ENCODE results near the gene PDE6A. TPM values are rescaled to one million over a fixed set of nuclear protein-coding genes. Genes with fewer than 3 reads are reported as not detected.

The PDE6A gene
- total RNA-seq, 1 experiment from 2014 or later: 2.6 TPM

DNA sequence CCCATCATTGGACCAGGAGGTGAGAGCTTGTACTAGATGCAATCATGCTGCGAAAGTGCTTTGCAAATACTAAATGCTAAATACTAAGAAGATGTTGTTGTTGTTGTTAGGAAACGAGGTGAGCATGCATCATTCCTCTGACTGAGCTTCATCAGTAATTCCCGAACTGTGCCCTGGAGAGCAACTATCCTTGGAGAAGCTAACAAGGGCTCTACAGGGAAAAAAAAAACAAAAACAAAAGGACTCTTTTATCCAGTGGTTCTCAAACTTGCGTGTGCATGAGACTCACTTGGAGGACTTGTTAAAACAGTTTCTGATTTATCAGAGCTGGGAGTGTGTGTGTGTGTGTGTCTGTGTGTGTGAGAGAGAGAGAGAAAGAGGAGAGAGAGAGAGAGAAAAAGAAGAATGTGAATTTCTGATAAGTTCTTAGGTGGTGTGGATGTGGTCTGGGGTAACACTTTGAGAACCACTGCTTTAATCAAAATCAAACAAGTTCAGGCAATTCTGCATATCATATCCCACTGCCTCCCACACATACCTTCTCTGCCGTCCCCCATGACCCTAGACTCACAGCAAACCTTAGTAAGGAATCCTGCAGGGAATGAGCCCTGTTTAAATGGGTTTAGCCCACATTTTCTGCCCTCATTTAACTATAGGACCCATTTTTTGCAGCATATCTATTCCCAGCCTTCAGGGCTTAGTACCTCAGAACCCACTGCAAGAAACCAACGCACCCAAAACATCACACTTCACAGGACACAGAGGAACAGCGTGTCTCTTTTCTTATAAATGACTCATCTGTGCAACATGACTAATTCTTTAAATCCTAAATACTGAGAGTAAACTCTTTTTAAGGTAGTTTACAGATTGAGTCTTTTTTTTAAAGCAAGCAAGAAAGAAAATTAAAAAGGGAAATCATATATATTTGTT lies 48.9 kb downstream of the PDE6A start:
- no peak for DNase-seq
- Mint-ChIP-seq H3K4me3 (ENCODE audit: unreplicated experiment) (no peak overlapping the region), H3K27me3 (ENCODE audit: insufficient read depth, unreplicated experiment) (no peaks in the 10 kb centered on the region), H3K4me1 (ENCODE audit: low read depth, unreplicated experiment) (no peaks in the 10 kb centered on the region), H3K36me3 (ENCODE audit: insufficient read depth, unreplicated experiment) (no peaks in the 10 kb centered on the region), H3K9me3 (ENCODE audit: unreplicated experiment) (no peaks in the 10 kb centered on the region), H3K27ac (ENCODE audit: unreplicated experiment) (no peak overlapping the region)
- Histone ChIP-seq H3K36me3 (ENCODE audit: control insufficient read depth, insufficient read depth, low read length) (no peaks in the 10 kb centered on the region), H3K4me3 (ENCODE audit: low read depth, low read length) (no peak overlapping the region), H3K4me1 (no peaks in the 10 kb centered on the region), H3K9me3 (no peaks in the 10 kb centered on the region), H3K27me3 (replicated peaks; ENCODE audit: control insufficient read depth, insufficient read depth, low read length) (no peaks in the 10 kb centered on the region)
- no TSS peak for BruUV-seq (replicated peaks)
- ChIA-PET CTCF (interaction anchor here (0.6 to 0.9 kb wide), 2 partner anchors 49 to 67 kb away, joined by 4 to 5 read pairs; no protein-coding TSS in a partner anchor), POLR2A (interaction anchor here (0.7 kb wide), 1 partner anchor 65 kb away, joined by 3 read pairs; the partner anchor contains the start of gene SLC26A2)
- TF ChIP-seq, protein P1, sequence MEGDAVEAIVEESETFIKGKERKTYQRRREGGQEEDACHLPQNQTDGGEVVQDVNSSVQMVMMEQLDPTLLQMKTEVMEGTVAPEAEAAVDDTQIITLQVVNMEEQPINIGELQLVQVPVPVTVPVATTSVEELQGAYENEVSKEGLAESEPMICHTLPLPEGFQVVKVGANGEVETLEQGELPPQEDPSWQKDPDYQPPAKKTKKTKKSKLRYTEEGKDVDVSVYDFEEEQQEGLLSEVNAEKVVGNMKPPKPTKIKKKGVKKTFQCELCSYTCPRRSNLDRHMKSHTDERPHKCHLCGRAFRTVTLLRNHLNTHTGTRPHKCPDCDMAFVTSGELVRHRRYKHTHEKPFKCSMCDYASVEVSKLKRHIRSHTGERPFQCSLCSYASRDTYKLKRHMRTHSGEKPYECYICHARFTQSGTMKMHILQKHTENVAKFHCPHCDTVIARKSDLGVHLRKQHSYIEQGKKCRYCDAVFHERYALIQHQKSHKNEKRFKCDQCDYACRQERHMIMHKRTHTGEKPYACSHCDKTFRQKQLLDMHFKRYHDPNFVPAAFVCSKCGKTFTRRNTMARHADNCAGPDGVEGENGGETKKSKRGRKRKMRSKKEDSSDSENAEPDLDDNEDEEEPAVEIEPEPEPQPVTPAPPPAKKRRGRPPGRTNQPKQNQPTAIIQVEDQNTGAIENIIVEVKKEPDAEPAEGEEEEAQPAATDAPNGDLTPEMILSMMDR (IDR thresholded peaks at IDR 0.05; ENCODE audit: insufficient read depth in 1 of 2, low read depth in 1 of 2, low read length in 1 of 2, severe bottlenecking in 1 of 2, unreplicated experiment in 1 of 2): no peak
- intact Hi-C loops (cut with micrococcal nuclease; ENCODE audit: unreplicated experiment): no loop called here

DNA sequence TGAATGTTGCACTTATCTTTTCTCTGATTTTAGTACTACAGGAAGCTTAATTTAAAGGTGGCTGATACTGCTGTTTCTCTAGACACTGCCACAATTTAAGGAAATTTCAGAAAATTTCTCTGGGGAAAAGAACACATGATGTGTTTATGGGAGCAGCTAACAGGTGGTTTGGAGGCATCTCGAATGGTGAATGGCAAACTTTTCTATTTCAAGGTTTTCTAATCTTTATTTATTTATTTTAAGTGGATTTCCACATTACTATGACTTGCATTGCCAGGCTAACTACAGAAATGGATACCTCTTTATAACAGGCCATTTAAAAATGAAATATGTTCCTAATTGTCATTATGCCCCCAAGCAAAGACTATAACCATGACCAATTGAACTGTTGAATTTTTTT lies 50.4 kb downstream of the PDE6A start:
- DNase-seq: no peak
- Histone ChIP-seq H3K36me3 (ENCODE audit: control insufficient read depth, insufficient read depth, low read length) (no peaks in the 10 kb centered on the region), H3K4me3 (ENCODE audit: low read depth, low read length) (no peak overlapping the region), H3K27me3 (replicated peaks; ENCODE audit: control insufficient read depth, insufficient read depth, low read length) (no peaks in the 10 kb centered on the region), H3K9me3 (no peaks in the 10 kb centered on the region), H3K4me1 (no peaks in the 10 kb centered on the region)
- no peaks in the 10 kb centered on the region for H3K36me3 Mint-ChIP-seq (ENCODE audit: insufficient read depth, unreplicated experiment)
- intact Hi-C loops (cut with micrococcal nuclease; ENCODE audit: unreplicated experiment): no loop called here
- ChIA-PET CTCF (no interaction called here), POLR2A (no interaction called here)
- H3K27me3 Mint-ChIP-seq (ENCODE audit: insufficient read depth, unreplicated experiment): no peaks in the 10 kb centered on the region
- TF ChIP-seq, protein P1 (IDR thresholded peaks at IDR 0.05; ENCODE audit: insufficient read depth in 1 of 2, low read depth in 1 of 2, low read length in 1 of 2, severe bottlenecking in 1 of 2, unreplicated experiment in 1 of 2): no peak
- H3K9me3 Mint-ChIP-seq (ENCODE audit: unreplicated experiment): no peaks in the 10 kb centered on the region
- no peak overlapping the region for H3K4me3 Mint-ChIP-seq (ENCODE audit: unreplicated experiment)
- H3K4me1 Mint-ChIP-seq (ENCODE audit: low read depth, unreplicated experiment): no peaks in the 10 kb centered on the region
- H3K27ac Mint-ChIP-seq (ENCODE audit: unreplicated experiment): no peak overlapping the region
- no TSS peak for BruUV-seq (replicated peaks)

DNA sequence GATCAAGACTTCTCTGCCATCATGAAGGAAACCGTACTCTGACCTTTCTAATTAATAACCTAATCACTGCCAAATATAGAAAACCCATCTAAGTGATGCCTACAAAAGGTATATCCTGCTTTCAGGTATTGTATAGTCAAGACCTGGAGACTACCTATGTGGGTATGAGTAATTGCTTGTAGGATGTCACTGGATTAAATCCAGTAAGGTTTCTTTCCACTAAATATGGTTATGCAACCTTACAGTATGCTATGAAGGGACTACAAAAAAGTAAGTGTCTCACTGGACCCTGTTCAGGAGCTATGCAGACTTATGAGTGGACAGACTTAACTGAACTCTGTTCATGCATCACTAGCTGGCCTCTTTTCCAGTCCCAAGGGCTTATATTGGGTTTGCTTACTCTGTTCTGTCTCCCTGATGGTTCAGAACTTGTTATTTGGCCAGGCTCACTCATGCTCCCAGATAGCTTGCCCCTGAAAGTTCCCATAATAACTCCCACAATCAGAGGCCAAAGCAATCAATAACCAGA lies 51.1 kb downstream of the PDE6A start:
- no peak overlapping the region for H3K4me3 ChIP-seq (ENCODE audit: low read depth, low read length)
- no peaks in the 10 kb centered on the region for H3K27me3 ChIP-seq (replicated peaks; ENCODE audit: control insufficient read depth, insufficient read depth, low read length)
- H3K36me3 ChIP-seq (ENCODE audit: control insufficient read depth, insufficient read depth, low read length): no peaks in the 10 kb centered on the region
- POLR2A ChIA-PET: no interaction called here
- CTCF ChIA-PET: no interaction called here
- no peak overlapping the region for H3K27ac Mint-ChIP-seq (ENCODE audit: unreplicated experiment)
- no peaks in the 10 kb centered on the region for H3K36me3 Mint-ChIP-seq (ENCODE audit: insufficient read depth, unreplicated experiment)
- TF ChIP-seq, protein P1 (IDR thresholded peaks at IDR 0.05; ENCODE audit: insufficient read depth in 1 of 2, low read depth in 1 of 2, low read length in 1 of 2, severe bottlenecking in 1 of 2, unreplicated experiment in 1 of 2): no peak
- DNase-seq: no peak
- BruUV-seq (replicated peaks): no TSS peak
- H3K4me1 Mint-ChIP-seq (ENCODE audit: low read depth, unreplicated experiment): peaks cover 4% of the 10 kb centered on the region
- H3K27me3 Mint-ChIP-seq (ENCODE audit: insufficient read depth, unreplicated experiment): no peaks in the 10 kb centered on the region
- H3K4me3 Mint-ChIP-seq (ENCODE audit: unreplicated experiment): no peak overlapping the region
- peaks cover 5% of the 10 kb centered on the region for H3K9me3 Mint-ChIP-seq (ENCODE audit: unreplicated experiment)
- H3K9me3 ChIP-seq: no peaks in the 10 kb centered on the region
- H3K4me1 ChIP-seq: no peaks in the 10 kb centered on the region; the same call in 1 of the 2 replicates
- intact Hi-C loops (cut with micrococcal nuclease; ENCODE audit: unreplicated experiment): no loop called here
